Measurements from ENCODE around the gene UPF2.
A peak's percentile ranks its signal among the peaks of the same experiment; 100 is the strongest.
"Not testable (repeated sequence)": the region's sequence is repeated elsewhere in the genome, so short reads cannot be mapped to it uniquely, and the experiment has no call there.

UPF2 gene

GRCh38 chr10:12077580-12078180, 35.1 kb upstream of the UPF2 start:
- DNase-seq (ENCODE audit: low read depth), result peak; percentile 51
- no peak for TF ChIP-seq CTCF (IDR thresholded peaks at IDR 0.05; ENCODE audit: insufficient read depth, low read depth, low read length, missing control alignments)
- no peak overlapping the region for H3K4me3 ChIP-seq (ENCODE audit: low read depth, low read length)

- no peak for TF ChIP-seq CTCF (IDR thresholded peaks at IDR 0.05; ENCODE audit: insufficient read depth, low read depth, low read length, missing control alignments)
- H3K4me3 ChIP-seq (ENCODE audit: low read depth, low read length), result no peak overlapping the region
- no peak for DNase-seq (ENCODE audit: low read depth)
These were observed 30.9 kb upstream of the UPF2 start for GRCh38 chr10:12073526-12073925.

- DNase-seq (ENCODE audit: low read depth); H3K4me3 ChIP-seq (ENCODE audit: low read depth, low read length): not testable (repeated sequence)
These were observed 28.8 kb upstream of the UPF2 start for GRCh38 chr10:12071441-12071840.

- TF ChIP-seq CTCF (IDR thresholded peaks at IDR 0.05; ENCODE audit: insufficient read depth, low read depth, low read length, missing control alignments), result peak; percentile 26
These were observed 26.1 kb upstream of the UPF2 start, which contains the start of gene DHTKD1 for GRCh38 chr10:12068449-12069269. TSS of gene DHTKD1 (plus strand) at chr10:12068954. CDS start at chr10:12069034, 80 bp downstream.

GRCh38 chr10:12067336-12067735, 24.7 kb upstream of the UPF2 start:
- DNase-seq (ENCODE audit: low read depth), result no peak
- no peak for TF ChIP-seq CTCF (IDR thresholded peaks at IDR 0.05; ENCODE audit: insufficient read depth, low read depth, low read length, missing control alignments)
- no peak overlapping the region for H3K4me3 ChIP-seq (ENCODE audit: low read depth, low read length)

More at GRCh38 chr10:12068449-12069269, 26.1 kb upstream of the UPF2 start, which contains the start of gene DHTKD1:
- H3K4me3 ChIP-seq (ENCODE audit: low read depth, low read length), result peak within 1 kb of the TSS; percentile 58
- peak; percentile 99 for DNase-seq (ENCODE audit: low read depth)

GRCh38 chr10:12063483-12063818, 20.8 kb upstream of the UPF2 start:
- no peak overlapping the region for H3K4me3 ChIP-seq (ENCODE audit: low read depth, low read length)
- DNase-seq (ENCODE audit: low read depth), result no peak
- no peak for TF ChIP-seq CTCF (IDR thresholded peaks at IDR 0.05; ENCODE audit: insufficient read depth, low read depth, low read length, missing control alignments)

GRCh38 chr10:12062754-12063482, 20.3 kb upstream of the UPF2 start:
- no peak for TF ChIP-seq CTCF (IDR thresholded peaks at IDR 0.05; ENCODE audit: insufficient read depth, low read depth, low read length, missing control alignments)
- DNase-seq (ENCODE audit: low read depth), result no peak
- no peak overlapping the region for H3K4me3 ChIP-seq (ENCODE audit: low read depth, low read length)

Data from GM12865 (cell line).